Loucy (cell line): ENCODE results near the gene ZMIZ2.

Experiments used
- EZH2phosphoT487 ChIP-seq: fragments of 200-600 bp; IDR thresholded peaks from 2 replicates; pipeline ENCODE4 v1.6.1; 2018; ENCODE audit warnings: antibody characterized with exemption, mild to moderate bottlenecking, moderate library complexity, borderline replicate concordance
- TF ChIP-seq, protein P1 (sequence below): fragments of 200-600 bp; sonication (generic); conservative IDR thresholded peaks from 2 replicates; pipeline ENCODE4 v1.5.1; 2014; ENCODE audit warnings: mild to moderate bottlenecking, antibody characterized with exemption, low read length

GRCh38 chr7:44798649-44799305, 50.1 kb downstream of the ZMIZ2 start:
- TF ChIP-seq EZH2phosphoT487, result no peak
- TF ChIP-seq, protein P1, sequence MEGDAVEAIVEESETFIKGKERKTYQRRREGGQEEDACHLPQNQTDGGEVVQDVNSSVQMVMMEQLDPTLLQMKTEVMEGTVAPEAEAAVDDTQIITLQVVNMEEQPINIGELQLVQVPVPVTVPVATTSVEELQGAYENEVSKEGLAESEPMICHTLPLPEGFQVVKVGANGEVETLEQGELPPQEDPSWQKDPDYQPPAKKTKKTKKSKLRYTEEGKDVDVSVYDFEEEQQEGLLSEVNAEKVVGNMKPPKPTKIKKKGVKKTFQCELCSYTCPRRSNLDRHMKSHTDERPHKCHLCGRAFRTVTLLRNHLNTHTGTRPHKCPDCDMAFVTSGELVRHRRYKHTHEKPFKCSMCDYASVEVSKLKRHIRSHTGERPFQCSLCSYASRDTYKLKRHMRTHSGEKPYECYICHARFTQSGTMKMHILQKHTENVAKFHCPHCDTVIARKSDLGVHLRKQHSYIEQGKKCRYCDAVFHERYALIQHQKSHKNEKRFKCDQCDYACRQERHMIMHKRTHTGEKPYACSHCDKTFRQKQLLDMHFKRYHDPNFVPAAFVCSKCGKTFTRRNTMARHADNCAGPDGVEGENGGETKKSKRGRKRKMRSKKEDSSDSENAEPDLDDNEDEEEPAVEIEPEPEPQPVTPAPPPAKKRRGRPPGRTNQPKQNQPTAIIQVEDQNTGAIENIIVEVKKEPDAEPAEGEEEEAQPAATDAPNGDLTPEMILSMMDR, result no peak
